Hepatocyte (in vitro differentiated cells): ENCODE data around the gene LSM14A. TPM values are rescaled to one million over a fixed set of nuclear protein-coding genes. Genes with fewer than 3 reads are reported as not detected.
"Not testable (repeated sequence)": the region's sequence is repeated elsewhere in the genome, so short reads cannot be mapped to it uniquely, and the experiment has no call there.

Experiments
- DNase-seq: peaks from one replicate; pipeline ENCODE4 v3.0.0-alpha.2; 2016; ENCODE audit warnings: low spot score
- H2AFZ ChIP-seq: fragments of 200-600 bp; sonication (generic); 2 replicates; pipeline ENCODE4 v1.6.0; 2016; ENCODE audit warnings: antibody characterized with exemption, mild to moderate bottlenecking
- H3K27ac ChIP-seq: fragments of 200-600 bp; sonication (generic); 2 replicates; pipeline ENCODE4 v1.5.1; 2016; ENCODE audit warnings: mild to moderate bottlenecking
- H3K27me3 ChIP-seq: fragments of 200-600 bp; sonication (generic); 2 replicates; pipeline ENCODE4 v1.6.1; 2016
- H3K36me3 ChIP-seq: fragments of 200-600 bp; sonication (generic); replicated peaks from 2 replicates; pipeline ENCODE4 v1.5.1; 2016; ENCODE audit warnings: low read depth; ENCODE audit not compliant: insufficient read depth
- H3K4me1 ChIP-seq: fragments of 200-600 bp; sonication (generic); 2 replicates; pipeline ENCODE4 v1.5.1; 2016; ENCODE audit warnings: mild to moderate bottlenecking, moderate library complexity; ENCODE audit not compliant: insufficient read depth
- H3K4me2 ChIP-seq: fragments of 200-600 bp; sonication (generic); 2 replicates; pipeline ENCODE4 v1.6.0; 2016
- H3K4me3 ChIP-seq: fragments of 200-600 bp; sonication (generic); 2 replicates; pipeline ENCODE4 v1.5.1; 2016; ENCODE audit warnings: mild to moderate bottlenecking
- H3K79me2 ChIP-seq: fragments of 200-600 bp; sonication (generic); 2 replicates; pipeline ENCODE4 v1.6.0; 2017; ENCODE audit warnings: mild to moderate bottlenecking
- H3K9me2 ChIP-seq: fragments of 200-600 bp; sonication (generic); replicated peaks from 2 replicates; pipeline ENCODE4 v1.6.0; 2017; ENCODE audit warnings: mild to moderate bottlenecking; ENCODE audit not compliant: insufficient read depth
- H3K9me3 ChIP-seq: fragments of 200-600 bp; sonication (generic); 2 replicates; pipeline ENCODE4 v1.5.1; 2016; ENCODE audit warnings: low read depth, mild to moderate bottlenecking
- H4K20me1 ChIP-seq: fragments of 200-600 bp; sonication (generic); 2 replicates; pipeline ENCODE4 v1.6.0; 2016; ENCODE audit warnings: mild to moderate bottlenecking; ENCODE audit not compliant: insufficient read depth, poor library complexity, severe bottlenecking
- EZH2 ChIP-seq: fragments of 200-600 bp; sonication (generic); IDR thresholded peaks from 2 replicates; pipeline ENCODE4 v1.6.1; 2016; ENCODE audit warnings: antibody characterized with exemption, mild to moderate bottlenecking, borderline replicate concordance
- EZH2phosphoT487 ChIP-seq: fragments of 200-600 bp; sonication (generic); IDR thresholded peaks from one replicate; pipeline ENCODE4 v1.6.1; 2018; ENCODE audit warnings: antibody characterized with exemption, mild to moderate bottlenecking, low read depth, moderate library complexity; ENCODE audit not compliant: unreplicated experiment, severe bottlenecking
- WGBS: methylation state at CpG from one replicate; pipeline ENCODE4 v1.1.6; 2016; ENCODE audit warnings: low lambda C conversion rate; ENCODE audit errors: missing lambda C conversion rate; 5-methylcytosine and 5-hydroxymethylcytosine counted together
- polyA plus RNA-seq: library from polyadenylated mRNA; unstranded; fragments of >200 nt; fragmentation: Nextera tagmentation; extraction: Ambion mirVana; gene quantifications from 2 replicates; pipeline ENCODE4 v1.2.1, GENCODE V29; 2016
- total RNA-seq: library from RNA; depleted of rRNA; stranded (reverse); fragments of >200 nt; gene quantifications from 2 replicates; pipeline ENCODE4 v1.2.3, GENCODE V29; 2014
- TF ChIP-seq, protein P1 (sequence below): fragments of 200-600 bp; sonication (generic); IDR thresholded peaks from 2 replicates; pipeline ENCODE4 v1.5.1; 2016; ENCODE audit warnings: antibody characterized with exemption, mild to moderate bottlenecking; ENCODE audit not compliant: poor library complexity

The LSM14A gene
- total and polyA plus RNA-seq, 2 experiments from 2014 or later = 64.7 to 96.5 TPM

DNA sequence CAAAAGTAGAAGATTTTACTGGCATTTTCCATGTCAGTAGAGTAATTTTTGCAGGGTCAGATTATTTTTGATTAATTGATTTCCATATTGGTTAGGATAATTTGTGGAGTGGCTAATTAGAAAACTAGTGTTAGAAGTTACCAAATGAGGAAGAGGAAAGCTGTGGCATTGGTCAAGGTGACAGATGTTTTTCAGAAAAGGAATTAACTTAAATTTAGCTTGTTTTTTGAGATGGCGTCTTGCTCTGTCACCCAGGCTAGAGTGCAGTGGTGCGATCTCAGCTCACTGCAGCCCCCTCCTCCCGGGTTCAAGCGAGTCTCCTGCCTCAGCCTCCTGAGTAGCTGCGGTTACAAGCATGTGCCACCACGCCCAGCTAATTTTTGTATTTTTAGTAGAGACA is 28.8 kb downstream of the LSM14A start:
- Histone ChIP-seq H2AFZ (no peak overlapping the region), H3K79me2 (peaks cover 51% of the 10 kb centered on the region), H3K4me3 (no peak overlapping the region), H3K9me3 (no peaks in the 10 kb centered on the region), H3K4me2 (no peak overlapping the region), H3K4me1 (no peaks in the 10 kb centered on the region), H3K36me3 (no peaks in the 10 kb centered on the region), H3K27me3 (no peaks in the 10 kb centered on the region), H4K20me1 (peaks cover 7% of the 10 kb centered on the region), H3K27ac (no peak overlapping the region), H3K9me2 (no peaks in the 10 kb centered on the region)
- 97% methylated on average over 6 of the region's 6 CpGs for WGBS
- TF ChIP-seq EZH2phosphoT487 = no peak
- no peak for TF ChIP-seq EZH2
- TF ChIP-seq, protein P1, sequence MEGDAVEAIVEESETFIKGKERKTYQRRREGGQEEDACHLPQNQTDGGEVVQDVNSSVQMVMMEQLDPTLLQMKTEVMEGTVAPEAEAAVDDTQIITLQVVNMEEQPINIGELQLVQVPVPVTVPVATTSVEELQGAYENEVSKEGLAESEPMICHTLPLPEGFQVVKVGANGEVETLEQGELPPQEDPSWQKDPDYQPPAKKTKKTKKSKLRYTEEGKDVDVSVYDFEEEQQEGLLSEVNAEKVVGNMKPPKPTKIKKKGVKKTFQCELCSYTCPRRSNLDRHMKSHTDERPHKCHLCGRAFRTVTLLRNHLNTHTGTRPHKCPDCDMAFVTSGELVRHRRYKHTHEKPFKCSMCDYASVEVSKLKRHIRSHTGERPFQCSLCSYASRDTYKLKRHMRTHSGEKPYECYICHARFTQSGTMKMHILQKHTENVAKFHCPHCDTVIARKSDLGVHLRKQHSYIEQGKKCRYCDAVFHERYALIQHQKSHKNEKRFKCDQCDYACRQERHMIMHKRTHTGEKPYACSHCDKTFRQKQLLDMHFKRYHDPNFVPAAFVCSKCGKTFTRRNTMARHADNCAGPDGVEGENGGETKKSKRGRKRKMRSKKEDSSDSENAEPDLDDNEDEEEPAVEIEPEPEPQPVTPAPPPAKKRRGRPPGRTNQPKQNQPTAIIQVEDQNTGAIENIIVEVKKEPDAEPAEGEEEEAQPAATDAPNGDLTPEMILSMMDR = no peak
- DNase-seq = no peak

DNA sequence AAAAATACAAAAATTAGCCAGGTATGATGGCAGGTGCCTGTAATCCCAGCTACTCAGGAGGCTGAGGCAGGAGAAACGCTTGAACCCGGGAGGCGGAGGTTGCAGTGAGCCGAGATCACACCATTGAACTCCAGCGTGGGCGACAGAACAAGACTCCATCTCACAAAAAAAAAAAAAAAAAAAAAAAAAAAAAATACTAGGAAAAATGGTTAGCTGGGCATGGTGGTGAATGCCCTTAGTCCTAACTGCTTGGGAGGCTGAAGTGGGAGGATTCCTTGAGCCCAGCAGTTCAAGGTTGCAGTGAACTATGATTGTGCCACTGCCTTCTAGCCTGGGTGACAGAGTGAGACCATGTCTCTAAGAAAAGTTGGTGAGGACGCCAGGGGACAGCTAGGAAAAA is 33.0 kb downstream of the LSM14A start:
- H3K27me3 ChIP-seq, H3K9me3 ChIP-seq, H3K27ac ChIP-seq, H3K9me2 ChIP-seq, H3K4me1 ChIP-seq, H4K20me1 ChIP-seq, DNase-seq, H3K36me3 ChIP-seq, H3K4me3 ChIP-seq, H3K4me2 ChIP-seq, H2AFZ ChIP-seq: not testable (repeated sequence)
- H3K79me2 ChIP-seq = peaks cover 29% of the 10 kb centered on the region
- 97% methylated on average over 7 of the region's 7 CpGs for WGBS

DNA sequence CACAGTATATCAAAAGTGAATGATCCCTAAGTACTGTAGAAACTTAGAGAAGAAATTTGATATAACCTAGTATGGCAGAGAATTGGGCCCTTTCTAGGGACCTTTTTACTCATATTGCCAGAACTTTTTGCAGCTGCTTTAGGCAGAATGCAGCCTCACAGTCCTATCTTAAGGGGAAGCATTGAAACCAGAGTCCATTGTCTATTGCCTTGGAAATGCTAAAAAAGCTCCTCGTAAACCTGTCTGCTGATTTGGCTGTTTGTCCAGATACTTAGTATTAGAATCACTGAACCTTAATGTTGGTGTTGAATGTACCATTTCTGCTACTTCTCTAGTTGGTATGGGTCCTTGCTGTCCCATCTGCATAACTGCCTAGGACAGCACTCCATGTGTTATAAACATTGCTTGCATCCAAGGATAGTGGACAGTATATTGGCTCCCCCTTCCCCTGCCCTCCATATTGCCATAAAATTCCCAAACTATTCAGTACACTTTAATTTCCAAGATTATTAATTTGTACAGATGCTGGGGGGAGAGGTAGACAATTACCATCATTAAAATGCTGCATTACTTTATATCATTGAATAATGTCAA is 36.1 kb downstream of the LSM14A start:
- Histone ChIP-seq H3K9me3 (no peaks in the 10 kb centered on the region), H3K79me2 (peaks cover 39% of the 10 kb centered on the region), H3K27me3 (no peaks in the 10 kb centered on the region), H3K4me1 (no peaks in the 10 kb centered on the region), H3K4me2 (no peak overlapping the region), H3K27ac (no peak overlapping the region), H2AFZ (no peak overlapping the region), H3K36me3 (peaks cover 4% of the 10 kb centered on the region), H3K9me2 (no peaks in the 10 kb centered on the region), H3K4me3 (no peak overlapping the region), H4K20me1 (no peaks in the 10 kb centered on the region)
- 96% methylated on average over 1 of the region's 1 CpG for WGBS
- DNase-seq = no peak
- TF ChIP-seq EZH2 = no peak
- TF ChIP-seq, protein P1 = no peak
- TF ChIP-seq EZH2phosphoT487 = no peak

DNA sequence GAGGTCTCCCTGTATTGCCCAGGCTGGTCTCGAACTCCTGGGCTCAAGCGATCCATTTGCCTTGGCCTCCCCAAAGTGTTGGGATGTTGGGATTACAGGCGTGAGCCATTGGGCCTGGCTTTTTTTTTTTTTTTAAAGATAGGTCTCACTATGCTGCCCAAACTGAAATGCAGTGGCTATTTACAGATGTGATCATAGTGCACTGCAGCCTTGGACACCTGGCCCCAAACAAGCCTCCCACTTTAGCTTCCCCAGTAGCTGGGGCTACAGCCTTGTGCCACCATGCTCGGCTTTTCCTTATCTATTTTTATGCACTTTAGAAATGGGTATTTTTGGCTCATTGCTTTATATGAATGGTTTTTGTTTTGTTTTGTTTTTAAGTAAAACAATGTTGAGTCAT is 37.4 kb downstream of the LSM14A start:
- Histone ChIP-seq H3K9me2 (no peaks in the 10 kb centered on the region), H3K4me1 (no peaks in the 10 kb centered on the region), H3K27me3 (no peaks in the 10 kb centered on the region), H3K9me3 (no peaks in the 10 kb centered on the region), H3K79me2 (peaks cover 42% of the 10 kb centered on the region), H3K27ac (no peak overlapping the region), H3K4me3 (no peak overlapping the region), H3K36me3 (peaks cover 4% of the 10 kb centered on the region), H2AFZ (no peak overlapping the region), H4K20me1 (no peaks in the 10 kb centered on the region), H3K4me2 (no peak overlapping the region)
- DNase-seq = no peak
- TF ChIP-seq, protein P1 = no peak
- TF ChIP-seq EZH2 (no peak), EZH2phosphoT487 (no peak)
- 88% methylated on average over 4 of the region's 4 CpGs for WGBS
